Measurements from ENCODE around the gene ENTPD8. TPM values are rescaled to one million over a fixed set of nuclear protein-coding genes. Genes with fewer than 3 reads are reported as not detected.

ENTPD8 gene
- total RNA-seq, 1 donor from 2014 or later: not detected

DNA sequence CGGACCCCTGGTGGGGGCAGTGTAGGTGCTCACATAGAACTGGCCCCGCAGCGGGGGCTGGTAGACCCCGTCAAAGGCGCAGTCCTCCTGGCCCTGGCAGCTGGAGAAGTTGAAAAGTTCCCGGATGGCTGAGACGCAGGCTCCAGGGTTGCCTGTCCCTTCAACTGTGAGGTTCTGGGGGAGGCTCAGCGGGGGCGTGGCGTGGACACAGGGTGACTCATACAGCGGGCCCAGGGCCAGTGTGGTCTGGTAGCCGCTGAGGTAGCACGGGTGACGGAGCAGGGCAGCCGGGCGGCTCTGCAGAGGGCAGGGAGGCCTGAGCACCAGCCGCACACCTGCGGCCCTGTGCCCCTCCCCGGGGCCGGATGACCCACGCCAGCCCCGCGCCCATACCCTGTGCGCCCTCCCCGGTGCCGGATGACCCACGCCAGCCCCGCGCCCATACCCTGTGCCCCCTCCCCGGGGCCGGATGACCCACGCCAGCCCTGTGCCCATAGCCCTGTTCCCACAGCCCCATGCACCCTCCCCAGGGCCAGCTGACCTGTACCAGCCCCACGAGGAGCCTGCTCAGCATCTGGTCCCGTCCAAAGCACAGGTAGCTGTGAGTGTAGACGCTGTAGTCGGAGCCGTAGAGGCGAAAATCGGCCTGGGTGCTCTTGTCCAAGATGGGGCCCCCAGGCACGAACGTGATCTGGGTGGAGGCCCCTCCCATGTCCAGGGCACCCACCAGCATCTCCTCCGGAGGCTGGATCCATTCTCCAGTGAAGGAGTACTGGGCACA is 5.0 kb downstream of the ENTPD8 start:
- peak; percentile 57 for DNase-seq
- intact Hi-C loops (cut with micrococcal nuclease): no loop called here
- peak; percentile 49 for ATAC-seq

DNA sequence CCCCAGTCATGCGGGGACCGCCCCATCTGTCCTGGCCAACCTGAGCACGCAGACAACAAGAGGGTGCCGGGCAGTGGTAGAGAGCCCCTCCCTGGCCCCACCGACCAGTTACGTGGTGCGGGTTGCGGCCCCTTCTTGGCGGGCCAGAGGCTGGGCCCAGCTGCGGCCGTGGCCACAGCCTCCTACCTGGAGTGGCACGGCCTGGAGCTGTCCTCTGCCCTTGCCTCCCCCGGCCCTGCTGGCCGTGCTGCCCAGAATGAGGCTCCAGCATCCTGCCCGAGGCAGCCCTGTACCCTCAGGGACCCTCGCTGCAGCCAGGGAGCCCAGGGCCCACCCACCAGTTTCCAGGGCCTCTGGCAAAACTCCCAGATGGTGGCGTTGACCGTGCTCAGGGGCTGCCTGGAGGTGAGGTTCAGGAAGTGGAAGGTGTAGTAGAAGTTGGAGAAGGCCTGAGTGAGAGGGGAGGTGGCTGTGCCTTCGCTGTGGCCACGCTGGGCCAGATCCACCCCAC is 5.7 kb downstream of the ENTPD8 start:
- DNase-seq (peak; percentile 21), ATAC-seq (no peak)
- intact Hi-C loops (cut with micrococcal nuclease): no loop called here

DNA sequence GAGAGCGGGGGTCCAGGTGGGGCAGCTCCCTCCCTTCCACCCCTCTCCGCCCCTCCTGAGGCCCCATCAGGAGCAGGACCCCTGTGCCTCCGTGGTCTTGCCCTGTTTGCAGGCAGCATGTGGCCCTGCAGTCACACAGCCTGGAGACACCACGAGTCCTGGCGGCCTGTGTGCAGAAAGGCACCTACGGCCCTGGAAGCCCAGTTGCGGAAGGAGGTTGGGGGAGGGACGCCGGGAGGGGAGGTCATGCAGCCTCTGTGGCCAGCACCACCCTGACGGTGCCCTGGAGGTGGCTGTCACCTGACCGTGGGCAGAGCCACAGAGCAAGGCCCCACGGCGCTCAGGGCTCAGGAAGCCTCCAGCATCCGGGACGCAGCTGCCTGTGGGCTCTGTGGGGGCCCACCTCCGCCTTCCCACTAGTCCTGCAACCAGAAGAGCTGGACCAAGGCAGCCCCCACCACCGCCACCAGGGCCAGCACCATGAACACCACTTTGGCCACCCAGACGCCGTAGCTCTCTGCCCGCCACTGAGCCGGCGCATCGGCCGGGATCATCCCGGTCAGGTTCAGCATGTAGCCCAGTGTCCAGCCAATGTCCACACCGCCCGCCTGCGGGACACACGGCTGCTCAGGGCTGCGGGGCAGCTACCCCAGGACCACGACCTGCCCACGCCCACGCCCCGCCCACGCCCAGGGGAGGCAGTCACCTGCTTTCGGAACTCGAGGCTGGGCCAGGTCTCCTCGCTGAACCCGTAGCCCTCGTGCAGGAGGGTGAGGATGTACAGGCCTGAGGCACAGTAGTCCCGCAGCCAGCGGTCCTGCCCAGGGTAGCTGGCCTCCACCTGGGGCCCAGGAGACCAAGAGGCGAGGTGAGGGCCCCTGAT is 6.4 kb downstream of the ENTPD8 start:
- ATAC-seq: no peak
- DNase-seq: peak; percentile 25
- intact Hi-C loops (cut with micrococcal nuclease): no loop called here

DNA sequence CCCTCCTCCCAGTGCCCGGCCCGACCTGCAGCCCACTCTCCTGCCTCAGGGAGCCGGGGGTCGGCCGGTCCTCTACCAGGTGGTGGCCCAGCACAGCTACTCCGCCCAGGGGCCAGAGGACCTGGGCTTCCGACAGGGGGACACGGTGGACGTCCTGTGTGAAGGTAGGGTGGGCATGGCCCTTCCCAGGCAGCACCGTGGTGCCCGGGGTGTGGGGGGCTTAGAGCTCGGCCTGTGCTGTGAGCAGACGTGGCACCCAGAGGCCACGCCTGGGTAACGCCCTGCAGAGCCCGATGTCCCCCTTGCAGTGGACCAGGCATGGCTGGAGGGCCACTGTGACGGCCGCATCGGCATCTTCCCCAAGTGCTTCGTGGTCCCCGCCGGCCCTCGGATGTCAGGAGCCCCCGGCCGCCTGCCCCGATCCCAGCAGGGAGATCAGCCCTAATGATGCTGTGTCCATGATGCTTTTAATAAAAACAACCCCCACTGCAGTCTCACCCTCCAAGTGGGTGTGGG is 7.2 kb downstream of the ENTPD8 start:
- DNase-seq (peak; percentile 18), ATAC-seq (no peak)
- intact Hi-C loops (cut with micrococcal nuclease): no loop called here

DNA sequence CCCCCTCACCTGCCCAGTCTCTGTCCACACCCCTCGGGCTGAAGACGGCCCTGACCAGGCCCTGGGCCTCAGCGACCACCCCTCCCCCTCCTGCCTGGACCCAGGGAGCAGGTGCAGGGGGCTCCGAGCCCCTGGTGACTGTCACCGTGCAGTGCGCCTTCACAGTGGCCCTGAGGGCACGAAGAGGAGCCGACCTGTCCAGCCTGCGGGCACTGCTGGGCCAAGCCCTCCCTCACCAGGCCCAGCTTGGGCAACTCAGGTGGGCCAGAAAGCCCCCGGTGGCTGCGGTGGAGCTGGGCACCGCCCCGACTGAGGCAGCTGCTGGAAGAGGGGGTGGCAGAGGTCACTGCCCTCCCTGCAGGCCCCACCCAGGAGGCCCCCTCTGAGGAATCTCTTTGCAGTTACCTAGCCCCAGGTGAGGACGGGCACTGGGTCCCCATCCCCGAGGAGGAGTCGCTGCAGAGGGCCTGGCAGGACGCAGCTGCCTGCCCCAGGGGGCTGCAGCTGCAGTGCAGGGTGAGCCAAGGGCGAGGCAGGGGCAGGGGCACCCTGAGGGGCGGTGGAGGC is 7.7 kb downstream of the ENTPD8 start:
- ATAC-seq: no peak
- peak; percentile 23 for DNase-seq
- intact Hi-C loops (cut with micrococcal nuclease): no loop called here

DNA sequence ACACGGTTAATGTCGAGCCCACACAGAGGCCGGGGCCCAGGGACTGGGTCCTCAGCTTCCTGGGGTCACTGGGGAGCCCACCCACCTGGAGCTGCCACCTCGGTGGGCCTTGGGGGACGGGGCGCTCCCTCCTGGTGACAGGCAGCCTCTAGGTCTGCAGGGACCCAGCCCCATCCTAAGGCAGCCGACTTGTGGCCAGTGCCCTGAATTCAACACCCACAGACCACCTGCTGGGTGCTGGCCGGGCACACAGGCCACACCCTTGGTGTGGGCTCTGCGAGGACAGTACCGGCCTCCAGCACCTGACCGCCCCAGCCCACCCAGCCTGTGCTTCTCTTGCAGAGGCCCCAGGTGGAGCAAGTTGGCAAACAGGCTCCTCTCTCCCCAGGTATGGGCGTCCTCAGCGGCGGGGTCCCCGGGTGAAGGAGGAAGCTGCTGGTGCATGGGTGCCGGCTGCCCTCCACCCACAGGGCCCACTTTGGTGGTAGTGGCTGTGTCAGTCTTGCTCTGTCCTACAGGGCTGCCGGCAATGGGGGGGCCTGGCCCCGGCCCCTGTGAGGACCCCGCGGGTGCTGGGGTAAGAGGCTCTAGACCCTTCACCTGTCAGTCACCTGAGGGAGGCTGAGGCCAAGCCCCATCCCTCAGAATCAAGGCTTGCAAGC is 8.3 kb downstream of the ENTPD8 start:
- intact Hi-C loops (cut with micrococcal nuclease): no loop called here
- ATAC-seq: no peak
- DNase-seq: peak; percentile 26

DNA sequence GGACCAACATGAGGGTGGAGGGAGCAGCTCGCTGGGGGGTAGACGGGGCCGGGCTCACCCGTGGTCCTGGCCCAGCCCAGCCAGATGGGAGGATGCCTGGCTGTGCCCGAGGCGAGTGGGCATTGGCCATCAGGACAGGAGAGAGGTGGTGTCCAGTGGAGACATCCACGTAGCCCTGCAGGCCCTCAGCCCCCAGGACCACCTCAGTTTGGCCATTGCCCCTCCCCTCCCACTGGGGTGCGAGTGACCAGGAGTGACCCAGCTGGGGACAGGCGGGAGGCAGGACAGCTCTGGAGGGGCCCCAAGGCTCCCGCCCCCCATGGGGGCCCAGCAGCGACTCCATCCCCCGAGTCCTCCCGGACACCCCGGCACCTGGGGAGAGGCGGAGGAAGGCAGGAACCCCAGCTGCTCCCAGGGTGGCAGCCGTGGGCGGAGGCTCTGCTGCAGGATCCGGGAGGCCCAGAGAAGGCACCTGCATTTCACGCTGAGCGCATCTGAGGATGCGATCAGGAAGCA is 9.7 kb downstream of the ENTPD8 start:
- peak; percentile 19 for DNase-seq
- intact Hi-C loops (cut with micrococcal nuclease): no loop called here
- no peak for ATAC-seq

DNA sequence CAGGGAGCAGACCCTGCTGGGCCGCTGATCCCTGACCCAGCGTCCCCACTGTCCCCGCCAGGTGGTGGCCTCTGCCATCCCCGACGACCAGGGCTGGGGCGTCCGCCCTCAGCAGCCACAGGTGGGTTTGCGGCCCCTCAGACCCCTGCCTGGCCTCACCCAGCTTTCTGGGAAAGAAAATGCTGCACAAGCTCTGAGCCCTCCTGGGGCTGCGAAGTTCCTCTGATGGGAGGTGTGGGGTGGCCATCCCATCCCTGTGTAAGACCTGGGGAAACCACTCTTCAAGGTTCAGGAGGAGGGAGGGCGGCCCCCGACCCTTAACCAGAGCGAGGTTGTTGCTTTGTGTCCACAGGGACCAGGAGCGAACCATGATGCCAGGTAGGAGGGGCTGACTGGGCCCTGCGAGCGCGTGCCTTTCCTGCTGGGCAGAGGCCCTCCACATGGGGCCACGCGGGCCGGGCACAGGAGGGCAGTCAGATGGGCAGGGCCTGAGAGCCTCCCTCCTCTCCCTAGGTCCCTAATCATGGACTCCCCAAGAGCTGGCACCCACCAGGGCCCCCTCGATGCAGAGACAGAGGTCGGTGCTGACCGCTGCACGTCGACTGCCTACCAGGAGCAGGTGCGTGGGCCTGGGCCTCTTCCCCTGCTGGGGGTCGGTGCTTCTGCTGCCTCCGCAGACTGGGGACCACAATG is 10.3 kb downstream of the ENTPD8 start:
- ATAC-seq: no peak
- intact Hi-C loops (cut with micrococcal nuclease): no loop called here
- DNase-seq: peak; percentile 23

DNA sequence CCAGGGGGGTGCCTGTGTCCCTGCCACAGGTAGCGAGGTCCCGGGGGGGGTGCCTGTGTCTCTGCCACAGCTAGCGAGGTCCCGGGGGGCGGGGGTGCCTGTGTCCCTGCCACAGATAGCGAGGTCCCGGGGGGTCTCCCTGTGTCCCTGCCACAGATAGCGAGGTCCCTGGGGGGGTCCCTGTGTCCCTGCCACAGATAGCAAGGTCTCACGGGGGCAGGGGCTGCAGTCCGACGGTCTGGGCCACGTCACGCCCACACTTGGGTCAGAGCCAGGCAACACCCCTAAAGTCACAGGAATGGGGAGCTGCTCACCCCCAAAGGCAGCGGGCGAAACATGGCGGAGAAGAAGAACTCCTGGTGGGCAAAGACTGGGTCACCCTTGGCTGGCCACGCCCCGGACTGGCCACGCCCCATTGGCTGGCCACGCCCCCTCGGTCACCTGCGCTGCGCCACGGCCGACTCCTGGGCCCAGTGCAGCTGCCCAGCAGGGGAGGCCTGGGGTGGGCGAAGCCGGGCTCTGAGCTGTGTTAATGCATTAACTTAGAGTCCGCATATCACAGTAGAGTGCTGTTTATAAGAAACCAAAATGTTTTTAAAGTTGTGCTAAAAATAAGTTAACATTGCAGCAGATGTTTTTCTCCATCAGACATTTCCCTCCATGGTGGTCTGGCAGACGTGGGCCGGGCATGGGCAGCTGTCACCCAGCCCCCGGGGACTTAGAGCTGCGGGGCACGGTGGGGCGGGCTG is 11.0 kb downstream of the ENTPD8 start:
- DNase-seq: peak; percentile 25
- intact Hi-C loops (cut with micrococcal nuclease): no loop called here
- no peak for ATAC-seq

DNA sequence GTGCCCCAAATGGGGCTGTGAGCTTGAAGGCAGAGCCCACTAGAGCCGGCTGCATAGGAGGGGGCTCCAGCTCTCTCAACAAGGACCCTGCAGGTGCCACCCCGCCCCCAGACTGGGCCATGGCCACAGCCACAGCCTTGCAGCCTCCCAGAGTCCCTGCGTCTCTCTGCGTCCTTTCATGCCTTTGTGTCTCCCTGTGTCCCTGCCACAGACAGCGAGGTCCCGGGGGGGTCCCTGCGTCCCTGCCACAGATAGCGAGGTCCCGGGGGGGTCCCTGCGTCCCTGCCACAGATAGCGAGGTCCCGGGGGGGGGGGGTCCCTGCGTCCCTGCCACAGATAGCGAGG is 11.6 kb downstream of the ENTPD8 start:
- DNase-seq (no peak), ATAC-seq (no peak)
- intact Hi-C loops (cut with micrococcal nuclease): no loop called here

DNA sequence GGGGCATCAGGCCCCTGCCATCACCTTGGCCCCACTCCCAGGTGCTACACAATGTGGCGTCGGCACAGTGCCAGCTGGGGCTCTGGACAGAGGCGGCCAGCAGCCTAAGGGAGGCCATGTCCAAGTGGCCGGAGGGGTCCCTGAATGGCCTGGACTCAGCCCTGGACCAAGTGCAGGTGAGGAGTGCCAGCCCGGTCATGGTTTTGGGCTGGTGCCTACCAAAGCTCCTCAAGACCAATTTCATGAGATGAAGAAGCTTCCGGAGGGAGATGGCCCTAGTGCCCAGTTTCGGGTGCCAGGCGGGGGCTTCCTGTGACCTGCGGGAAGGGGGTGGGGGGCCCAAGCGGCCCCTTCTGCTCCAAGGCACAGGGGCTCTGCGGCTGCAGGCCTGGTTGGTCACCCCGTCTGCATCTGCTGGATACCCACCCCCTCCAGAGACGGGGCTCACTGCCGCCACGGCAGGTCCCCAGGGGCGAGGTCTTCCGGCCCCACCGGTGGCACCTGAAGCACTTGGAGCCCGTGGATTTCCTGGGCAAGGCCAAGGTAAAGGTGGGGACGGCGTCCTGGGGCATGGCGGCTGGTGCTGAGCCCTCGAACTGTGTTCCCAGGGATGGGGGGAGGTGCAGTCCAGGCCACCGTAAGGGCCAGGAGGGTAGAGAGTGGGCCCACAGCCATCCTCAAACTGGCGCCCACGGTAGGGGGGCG is 12.2 kb downstream of the ENTPD8 start:
- intact Hi-C loops (cut with micrococcal nuclease): no loop called here
- no peak for ATAC-seq
- DNase-seq: peak; percentile 39

DNA sequence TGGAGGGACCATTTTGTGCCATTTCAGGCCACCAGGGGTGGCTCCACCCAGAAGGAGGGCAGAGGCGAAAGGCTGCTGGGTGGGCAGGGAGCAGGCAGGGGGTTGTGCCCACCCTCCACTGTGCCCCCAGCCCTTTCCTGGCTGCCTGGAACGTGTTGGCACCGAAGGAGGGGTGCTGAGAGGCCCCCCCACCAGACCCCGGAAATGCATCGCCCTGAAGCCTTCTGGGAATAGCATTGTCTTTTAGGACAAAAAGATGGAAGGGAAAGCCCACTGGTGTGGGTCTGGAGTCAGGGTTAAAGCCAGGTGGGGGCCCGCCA is 12.9 kb downstream of the ENTPD8 start:
- ATAC-seq (no peak), DNase-seq (no peak)
- intact Hi-C loops (cut with micrococcal nuclease): no loop called here

DNA sequence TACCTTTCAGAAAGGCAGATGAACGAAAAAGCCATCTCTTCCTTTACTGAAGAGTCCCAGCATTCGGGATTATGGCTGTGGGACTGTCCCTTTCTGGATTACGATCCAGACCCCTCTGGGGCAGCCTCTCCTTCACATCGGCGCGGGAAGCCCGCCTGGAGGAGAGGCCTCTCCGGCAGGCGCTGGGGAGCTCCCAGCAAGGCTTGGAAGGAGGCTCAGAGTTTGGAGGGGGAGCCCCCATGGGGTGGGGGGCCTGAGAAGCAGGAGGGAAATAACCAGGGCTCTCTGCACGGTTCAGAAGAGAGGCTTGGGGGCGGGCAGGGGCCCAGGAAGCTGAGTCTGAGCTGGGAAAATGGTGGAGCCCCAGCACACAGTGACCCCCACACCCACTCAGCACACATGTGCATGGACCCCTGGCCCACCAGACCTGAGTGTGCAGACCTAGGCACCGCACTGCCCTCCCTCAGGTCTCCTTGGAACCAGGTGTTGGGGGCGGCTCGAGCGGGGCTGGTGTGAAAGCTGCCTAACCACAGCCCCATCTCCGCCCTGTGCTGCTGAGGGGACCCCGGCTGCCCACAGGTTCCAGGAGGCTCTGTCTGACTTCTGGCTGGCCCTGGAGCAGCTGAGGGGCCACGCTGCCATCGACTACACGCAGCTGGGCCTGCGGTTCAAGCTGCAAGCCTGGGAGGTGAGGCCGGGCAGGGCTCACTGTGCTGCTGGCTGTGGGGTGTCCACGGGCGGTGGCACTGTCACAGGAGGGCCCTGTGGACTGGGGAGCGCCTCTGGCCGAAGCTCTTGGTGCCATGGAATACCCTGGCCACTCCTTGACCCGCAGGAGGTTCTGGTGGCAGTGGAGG is 13.5 kb downstream of the ENTPD8 start:
- ATAC-seq: no peak
- intact Hi-C loops (cut with micrococcal nuclease): no loop called here
- DNase-seq: peak; percentile 29

DNA sequence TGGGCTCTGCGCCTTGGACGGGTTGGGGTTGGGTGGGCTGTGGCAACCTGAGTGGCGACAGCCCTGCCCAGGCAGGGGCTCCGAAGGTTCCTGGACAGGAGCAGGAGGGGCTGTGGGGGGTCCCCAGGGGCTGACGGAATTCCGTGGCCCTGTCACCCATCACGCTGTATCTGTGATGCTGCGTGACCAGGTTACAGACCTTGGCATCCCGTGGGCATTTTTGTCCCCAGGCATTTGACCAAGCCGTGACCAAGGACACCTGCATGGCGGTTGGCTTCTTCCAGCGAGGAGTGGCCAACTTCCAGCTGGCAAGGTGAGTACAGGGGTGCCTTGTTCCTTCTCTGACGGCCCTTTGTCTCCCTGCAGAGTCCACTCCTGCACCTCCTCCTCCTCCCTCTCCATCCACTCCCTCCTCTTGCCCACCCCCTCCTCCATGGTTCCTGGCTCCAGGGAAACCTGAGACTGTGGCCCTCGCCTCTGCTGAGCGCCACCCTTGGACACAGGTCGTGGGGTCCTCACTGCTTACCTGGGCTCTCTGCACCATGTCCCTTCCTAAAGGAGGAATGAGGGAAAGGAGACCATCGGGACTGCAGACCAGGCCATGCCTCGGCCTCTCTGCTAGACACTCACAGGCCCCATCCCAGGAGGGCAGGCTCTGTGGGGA is 15.0 kb downstream of the ENTPD8 start:
- intact Hi-C loops (cut with micrococcal nuclease): no loop called here
- no peak for ATAC-seq

DNA sequence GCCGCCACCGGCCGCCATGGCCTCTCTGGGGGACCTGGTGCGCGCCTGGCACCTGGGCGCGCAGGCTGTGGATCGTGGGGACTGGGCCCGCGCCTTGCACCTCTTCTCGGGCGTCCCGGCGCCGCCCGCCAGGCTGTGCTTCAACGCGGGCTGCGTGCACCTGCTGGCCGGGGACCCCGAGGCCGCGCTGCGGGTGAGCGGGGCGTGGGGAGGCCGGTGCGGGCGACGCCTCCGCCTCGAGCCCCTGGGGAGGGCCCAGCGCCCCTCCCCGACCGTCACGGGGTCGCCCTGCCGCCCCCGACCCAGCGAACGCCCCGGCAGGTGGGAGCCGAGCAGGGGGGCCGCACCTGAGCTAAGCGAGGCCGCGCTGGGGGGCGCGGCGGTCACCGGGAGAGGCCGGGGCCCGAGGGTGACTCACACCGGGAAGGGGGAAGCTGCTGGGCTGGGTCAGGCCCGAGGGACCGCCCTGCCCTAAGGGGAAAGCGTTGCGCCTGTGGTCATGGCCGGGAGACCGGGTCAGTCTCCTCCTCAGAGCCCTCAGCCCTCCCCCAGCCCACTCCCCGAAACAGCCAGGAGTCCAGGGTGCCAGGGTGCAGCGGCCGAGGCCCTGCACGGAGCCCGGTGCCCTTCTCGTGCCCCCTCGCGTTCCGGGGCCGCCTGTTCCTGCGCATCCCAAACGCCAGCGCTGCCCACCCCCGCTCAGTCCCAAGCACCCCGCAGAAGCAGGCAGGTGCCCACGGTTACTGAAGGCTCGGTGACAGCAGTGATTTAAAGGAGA is 17.5 kb downstream of the ENTPD8 start:
- DNase-seq (peak; percentile 46), ATAC-seq (peak; percentile 12)
- intact Hi-C loops (cut with micrococcal nuclease): no loop called here

More for the DNA sequence above, 15.0 kb downstream of the ENTPD8 start:
- DNase-seq: peak; percentile 33

All from left ventricle myocardium superior (tissue), 1 donor.